Heart right ventricle (tissue), 16 donors: ENCODE measurements around the gene BTBD9. TPM values are rescaled to one million over a fixed set of nuclear protein-coding genes. Genes with fewer than 3 reads are reported as not detected.

Experiments used
- ATAC-seq, 8 donors: fragments of 200-7000 bp; cut with Tn5 transposase; one replicate each; pipeline ENCODE4 v1.9.1; 2020; ENCODE audit warnings: mild to moderate bottlenecking in 8 of 8, moderate library complexity in 8 of 8, moderate number of reproducible peaks in 1 of 8
- DNase-seq, 2 donors: peaks; one replicate each; pipeline ENCODE4 v3.0.0-alpha.2; 2020
- H3K27ac ChIP-seq, 10 donors: fragments of 200-600 bp; sonication (generic) in 2 of 10; one replicate each; pipeline versions ENCODE4 v1.5.0 to v1.8.0; 2020 to 2022; ENCODE audit warnings: mild to moderate bottlenecking in 3 of 10
- H3K27me3 ChIP-seq, 7 donors: fragments of 200-600 bp; one replicate each; pipeline ENCODE4 v1.8.0; 2021 to 2022; ENCODE audit warnings: mild to moderate bottlenecking in 2 of 7
- H3K36me3 ChIP-seq, 9 donors: fragments of 200-600 bp; sonication (generic) in 1 of 9; one replicate each; pipeline versions ENCODE4 v1.5.0 to v1.8.0; 2020 to 2022; ENCODE audit warnings: mild to moderate bottlenecking in 2 of 9
- H3K4me1 ChIP-seq, 9 donors: fragments of 200-600 bp; sonication (generic) in 1 of 9; one replicate each; pipeline versions ENCODE4 v1.5.0 to v1.8.0; 2020 to 2022; ENCODE audit warnings: mild to moderate bottlenecking in 4 of 9
- H3K4me3 ChIP-seq, 10 donors: fragments of 200-600 bp; sonication (generic) in 2 of 10; one replicate each; pipeline versions ENCODE4 v1.5.0 to v1.8.0; 2020 to 2022; ENCODE audit warnings: mild to moderate bottlenecking in 7 of 10, moderate library complexity in 2 of 10
- H3K9me3 ChIP-seq, 11 donors: fragments of 200-600 bp in 10 of 11; sonication (generic) in 2 of 11; one replicate each; pipeline versions ENCODE4 v1.5.0 to v1.8.0; 2013 to 2022; ENCODE audit warnings: mild to moderate bottlenecking in 2 of 11, control low read depth in 1 of 11, moderate library complexity in 1 of 11
- CTCF ChIP-seq, 9 donors: fragments of 200-600 bp; sonication (generic) in 2 of 9; IDR thresholded peaks; one replicate each; pipeline versions ENCODE4 v1.5.0 to v1.8.0; 2021 to 2022; ENCODE audit warnings: antibody characterized with exemption in 9 of 9, mild to moderate bottlenecking in 5 of 9, moderate library complexity in 1 of 9
- WGBS, 2 donors: extraction: QIAGEN DNeasy Blood & Tissue Kit; methylation state at CpG; one replicate each; pipeline ENCODE4 v1.1.7; 2013; ENCODE audit warnings: inconsistent platforms in 1 of 2; 5-methylcytosine and 5-hydroxymethylcytosine counted together
- intact Hi-C, 10 donors: fragments of 100-400 bp; cut with DNase I; formaldehyde crosslinking; loops; one replicate each; pipeline versions ENCODE4 v1.11.1 to v1.14.2; 2022
- polyA plus RNA-seq, 2 donors: library from polyadenylated mRNA; stranded (reverse); fragments of 200-250 nt; gene quantifications; one replicate each; pipeline ENCODE4 v1.2.3, GENCODE V29; 2013
- total RNA-seq, 10 donors: library from RNA; stranded (reverse); fragmentation: NEBNext Ultra II Directional in 3 of 10; extraction: Animal tissue kit (Norgen Biotek cat#: 25700) in 3 of 10; gene quantifications; one replicate each; pipeline versions ENCODE4 v1.2.1 to v1.2.4, GENCODE V29; 2021 to 2023
- donor health status: Arrhythmogenic right ventricular cardiomyopathy.
- donor health status: ischemic (EF 13 %, LVEDD 7.1; RV severe dilation, severe dysfunction).
- donor health status: healthy with polysubstance abuse.
- donor health status: DM: no; HTN: yes; CAD: no.
- donor health status: DM: no; HTN: no; CAD: no.
- donor health status: ischemic (EF 25% LVEDD 6.9; RV normal size, moderate dysfunction).
- donor health status: ischemic (EF 25% LVEDD 5.7; RV mildly dilated, moderate dysfunction).
- donor health status: healthy.
- donor health status: DM: yes; HTN: yes; CAD: no.
- donor health status: Ischemic cardiomyopathy.
- donor health status: ischemic (EF 35%, LVEDD 5.7; RV mildly dilated, moderate dysfunction).
- donor health status: nonischemic (EF 11% LVEDD 7.7; RV severe dilation, severe dysfunction).
- donor health status: DM: yes; HTN: yes; CAD: no.
- donor health status: PGD.
- donor health status: ischemic (EF 29% LVEDD 5.4; RV normal size, mild dysfunction).
- donor health status: nonischemic (EF 23%, LVEDD 6.1; RV moderate dilation, normal function).

The BTBD9 gene
- total and polyA plus RNA-seq, 12 donors = 4.2 to 27.7 (median 18.3) TPM

DNA sequence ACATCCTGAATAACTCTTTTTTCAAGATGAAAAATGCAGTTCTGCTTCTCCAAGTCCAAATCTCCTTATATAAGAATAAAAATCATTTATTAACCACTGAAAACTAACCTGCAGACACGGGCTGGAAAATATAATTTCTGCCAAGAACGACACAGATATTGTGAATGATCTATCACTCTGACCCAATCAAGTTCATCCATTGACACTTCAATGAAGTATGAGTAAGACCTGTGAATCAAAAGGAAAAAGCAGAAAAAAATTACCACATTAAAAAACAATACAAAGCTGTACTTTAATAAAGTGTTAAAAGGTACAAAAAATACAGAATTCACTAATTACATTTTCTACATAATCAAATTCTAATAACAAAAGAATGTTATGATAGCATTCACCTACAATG lies 62.2 kb downstream of the BTBD9 start:
- Histone ChIP-seq H3K27me3 (no peaks in the 10 kb centered on the region), H3K27ac (no peak overlapping the region), H3K36me3 (peaks cover 0 to 75% (median 15%) of the 10 kb centered on the region in 9 donors), H3K9me3 (no peaks in the 10 kb centered on the region), H3K4me1 (peaks cover 0 to under 1% (median 0%) of the 10 kb centered on the region in 9 donors), H3K4me3 (no peak overlapping the region)
- TF ChIP-seq CTCF (IDR thresholded peaks at IDR 0.05) = no peak
- intact Hi-C loops = no loop called here
- ATAC-seq = no peak
- no peak for DNase-seq
- WGBS, 2 donors = 87 to 90% methylated on average over 2 of the region's 2 CpGs

- 84 to 85% methylated on average over 6 of the region's 6 CpGs for WGBS, 2 donors
- Histone ChIP-seq H3K27ac (no peak overlapping the region), H3K36me3 (peaks cover 0 to 42% (median 7%) of the 10 kb centered on the region in 9 donors), H3K4me1 (peaks cover 0 to 13% (median 0%) of the 10 kb centered on the region in 9 donors), H3K4me3 (no peak overlapping the region), H3K9me3 (no peaks in the 10 kb centered on the region), H3K27me3 (no peaks in the 10 kb centered on the region)
- ATAC-seq (no peak), DNase-seq (no peak)
- intact Hi-C loops = no loop called here
- TF ChIP-seq CTCF (IDR thresholded peaks at IDR 0.05) = no peak
These were observed 65.8 kb downstream of the BTBD9 start for GRCh38 chr6:38573801-38574395.

DNA sequence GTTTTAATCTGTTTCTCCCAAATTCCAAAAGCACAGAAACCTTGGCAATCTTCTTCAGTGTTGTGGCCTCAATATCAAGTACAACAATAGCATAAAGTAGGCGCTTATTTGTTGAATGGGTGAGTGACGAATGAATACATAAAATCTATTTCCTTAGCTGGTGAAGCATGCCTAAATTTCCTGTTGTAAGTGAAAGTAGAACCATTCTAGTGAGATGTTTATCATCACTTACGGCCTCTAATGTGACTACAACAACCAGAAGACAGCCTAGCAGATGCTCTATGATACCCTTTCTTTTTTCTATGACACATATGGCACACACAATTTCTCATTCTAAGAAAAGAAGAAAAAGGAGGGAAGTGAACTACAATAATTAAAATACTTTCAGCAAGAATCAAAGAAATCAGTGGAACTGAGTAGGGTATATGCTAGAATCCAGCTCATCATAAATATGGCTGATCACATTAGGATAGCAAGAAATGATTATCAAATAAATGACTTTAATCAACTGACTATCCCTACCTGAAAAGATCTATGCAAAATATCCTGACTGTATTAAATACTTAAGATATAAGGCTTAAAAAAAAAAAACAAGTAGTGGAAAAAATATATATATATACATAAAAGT lies 67.4 kb downstream of the BTBD9 start:
- intact Hi-C loops = no loop called here
- 60 to 72% methylated on average over 3 of the region's 3 CpGs for WGBS, 2 donors

DNA sequence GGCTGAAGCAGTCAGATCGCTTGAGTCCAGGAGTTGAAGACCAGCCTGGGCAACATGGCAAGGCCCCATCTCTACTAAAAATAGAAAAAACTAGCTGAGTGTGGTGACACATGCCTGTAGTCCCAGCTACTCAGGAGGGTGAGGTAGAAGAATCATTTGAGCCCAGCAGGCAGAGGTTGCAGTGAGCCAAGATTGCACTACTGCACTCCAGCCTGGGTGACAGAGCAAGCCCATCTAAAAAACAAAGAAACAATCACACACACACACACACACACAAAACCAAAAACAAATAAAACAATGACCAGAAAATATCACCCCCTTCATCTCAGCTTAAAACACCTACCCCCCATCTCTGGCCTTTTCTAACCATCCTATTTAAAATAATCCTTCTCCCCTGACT lies 68.0 kb downstream of the BTBD9 start:
- H3K36me3 ChIP-seq = peaks cover 0 to 20% (median under 1%) of the 10 kb centered on the region in 9 donors
- no peak overlapping the region for H3K4me3 ChIP-seq
- no peak for DNase-seq
- peak in 1 of 8 donors; percentile 15 for ATAC-seq
- peaks cover 0 to 25% (median 9%) of the 10 kb centered on the region in 9 donors for H3K4me1 ChIP-seq
- no peak for TF ChIP-seq CTCF (IDR thresholded peaks at IDR 0.05)
- 95 to 100% methylated on average over 1 of the region's 1 CpG for WGBS, 2 donors
- intact Hi-C loops = no loop called here
- H3K27me3 ChIP-seq = no peaks in the 10 kb centered on the region
- H3K27ac ChIP-seq = peak overlapping the region in 1 of 10 donors; percentile 2
- no peaks in the 10 kb centered on the region for H3K9me3 ChIP-seq

More for the DNA sequence above, 67.4 kb downstream of the BTBD9 start:
- Histone ChIP-seq H3K4me1 (peaks cover 0 to 22% (median 7%) of the 10 kb centered on the region in 9 donors), H3K27me3 (no peaks in the 10 kb centered on the region), H3K9me3 (no peaks in the 10 kb centered on the region), H3K4me3 (no peak overlapping the region), H3K27ac (peak overlapping the region in 2 of 10 donors; percentile 2 to 16), H3K36me3 (peaks cover 0 to 26% (median 7%) of the 10 kb centered on the region in 9 donors)
- TF ChIP-seq CTCF (IDR thresholded peaks at IDR 0.05) = no peak
- ATAC-seq (peak in 4 of 8 donors; percentile 22 to 45 (median 36)), DNase-seq (no peak)
